Measurements from ENCODE around the gene PNPLA6. TPM values are rescaled to one million over a fixed set of nuclear protein-coding genes. Genes with fewer than 3 reads are reported as not detected.

Gene PNPLA6
- total and polyA plus RNA-seq, 9 of the 15 experiments (the other 6 are each of a cell fraction or from before 2014, with no cell fraction given), result 0.07 to 30.2 (median 8.3) TPM

GRCh38 chr19:7494416-7495098 is 41.0 kb upstream of the PNPLA6 start (continued):
- TF ChIP-seq ZNF23 (CRISPR knock-in tag; IDR thresholded peaks at IDR 0.05) (no peak), DACH1 (IDR thresholded peaks at IDR 0.05; ENCODE audit: partially characterized antibody) (no peak), ZNF696 (CRISPR knock-in tag; conservative IDR thresholded peaks at IDR 0.05) (no peak), CHD2 (IDR thresholded peaks at IDR 0.05; ENCODE audit: low read depth, low read length) (no peak), SMARCC2 (IDR thresholded peaks at IDR 0.05; ENCODE audit: low read depth) (no peak), SMARCA4 (IDR thresholded peaks at IDR 0.05) (peak; percentile 50; the same call in 1 of the 2 replicates), ZBTB2 (IDR thresholded peaks at IDR 0.05) (peak; percentile 68; the same call in 1 of the 2 replicates), ZNF184 (CRISPR knock-in tag; IDR thresholded peaks at IDR 0.05) (no peak), HDAC8 (tag; IDR thresholded peaks at IDR 0.05) (no peak), ASH1L (IDR thresholded peaks at IDR 0.05; ENCODE audit: borderline replicate concordance, low read depth, partially characterized antibody) (peak; percentile 40), ZEB2 (IDR thresholded peaks at IDR 0.05) (no peak), TCFL5 (CRISPR knock-in tag; conservative IDR thresholded peaks at IDR 0.05) (no peak)
- TF ChIP-seq, protein P1, sequence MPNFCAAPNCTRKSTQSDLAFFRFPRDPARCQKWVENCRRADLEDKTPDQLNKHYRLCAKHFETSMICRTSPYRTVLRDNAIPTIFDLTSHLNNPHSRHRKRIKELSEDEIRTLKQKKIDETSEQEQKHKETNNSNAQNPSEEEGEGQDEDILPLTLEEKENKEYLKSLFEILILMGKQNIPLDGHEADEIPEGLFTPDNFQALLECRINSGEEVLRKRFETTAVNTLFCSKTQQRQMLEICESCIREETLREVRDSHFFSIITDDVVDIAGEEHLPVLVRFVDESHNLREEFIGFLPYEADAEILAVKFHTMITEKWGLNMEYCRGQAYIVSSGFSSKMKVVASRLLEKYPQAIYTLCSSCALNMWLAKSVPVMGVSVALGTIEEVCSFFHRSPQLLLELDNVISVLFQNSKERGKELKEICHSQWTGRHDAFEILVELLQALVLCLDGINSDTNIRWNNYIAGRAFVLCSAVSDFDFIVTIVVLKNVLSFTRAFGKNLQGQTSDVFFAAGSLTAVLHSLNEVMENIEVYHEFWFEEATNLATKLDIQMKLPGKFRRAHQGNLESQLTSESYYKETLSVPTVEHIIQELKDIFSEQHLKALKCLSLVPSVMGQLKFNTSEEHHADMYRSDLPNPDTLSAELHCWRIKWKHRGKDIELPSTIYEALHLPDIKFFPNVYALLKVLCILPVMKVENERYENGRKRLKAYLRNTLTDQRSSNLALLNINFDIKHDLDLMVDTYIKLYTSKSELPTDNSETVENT (CRISPR knock-in tag; IDR thresholded peaks at IDR 0.05), result no peak
- TF ChIP-seq, protein P2, sequence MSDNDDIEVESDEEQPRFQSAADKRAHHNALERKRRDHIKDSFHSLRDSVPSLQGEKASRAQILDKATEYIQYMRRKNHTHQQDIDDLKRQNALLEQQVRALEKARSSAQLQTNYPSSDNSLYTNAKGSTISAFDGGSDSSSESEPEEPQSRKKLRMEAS (CRISPR knock-in tag; IDR thresholded peaks at IDR 0.05), result 0 out of 2 replicates have a peak, but pooled peaks have one; percentile 20
- TF ChIP-seq, protein P3, sequence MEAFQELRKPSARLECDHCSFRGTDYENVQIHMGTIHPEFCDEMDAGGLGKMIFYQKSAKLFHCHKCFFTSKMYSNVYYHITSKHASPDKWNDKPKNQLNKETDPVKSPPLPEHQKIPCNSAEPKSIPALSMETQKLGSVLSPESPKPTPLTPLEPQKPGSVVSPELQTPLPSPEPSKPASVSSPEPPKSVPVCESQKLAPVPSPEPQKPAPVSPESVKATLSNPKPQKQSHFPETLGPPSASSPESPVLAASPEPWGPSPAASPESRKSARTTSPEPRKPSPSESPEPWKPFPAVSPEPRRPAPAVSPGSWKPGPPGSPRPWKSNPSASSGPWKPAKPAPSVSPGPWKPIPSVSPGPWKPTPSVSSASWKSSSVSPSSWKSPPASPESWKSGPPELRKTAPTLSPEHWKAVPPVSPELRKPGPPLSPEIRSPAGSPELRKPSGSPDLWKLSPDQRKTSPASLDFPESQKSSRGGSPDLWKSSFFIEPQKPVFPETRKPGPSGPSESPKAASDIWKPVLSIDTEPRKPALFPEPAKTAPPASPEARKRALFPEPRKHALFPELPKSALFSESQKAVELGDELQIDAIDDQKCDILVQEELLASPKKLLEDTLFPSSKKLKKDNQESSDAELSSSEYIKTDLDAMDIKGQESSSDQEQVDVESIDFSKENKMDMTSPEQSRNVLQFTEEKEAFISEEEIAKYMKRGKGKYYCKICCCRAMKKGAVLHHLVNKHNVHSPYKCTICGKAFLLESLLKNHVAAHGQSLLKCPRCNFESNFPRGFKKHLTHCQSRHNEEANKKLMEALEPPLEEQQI (IDR thresholded peaks at IDR 0.05), result no peak
